D721Med (cell line): ENCODE measurements around the gene SH2D3C.

Source experiments
- DNase-seq: peaks from one replicate; pipeline ENCODE4 v3.0.0; 2011; ENCODE audit warnings: low spot score; ENCODE audit not compliant: insufficient read length
- FAIRE-seq: peaks from 2 replicates; lab custom pipeline; 2011; peaks lifted over from hg19 to GRCh38; lab: Jason Lieb, UNC
- TF ChIP-seq, protein P1 (sequence below): IDR thresholded peaks from 2 replicates; pipeline ENCODE4 v1.5.1; 2012; ENCODE audit warnings: mild to moderate bottlenecking, control low read depth; ENCODE audit not compliant: insufficient read depth; ENCODE audit errors: missing control alignments

SH2D3C gene

DNA sequence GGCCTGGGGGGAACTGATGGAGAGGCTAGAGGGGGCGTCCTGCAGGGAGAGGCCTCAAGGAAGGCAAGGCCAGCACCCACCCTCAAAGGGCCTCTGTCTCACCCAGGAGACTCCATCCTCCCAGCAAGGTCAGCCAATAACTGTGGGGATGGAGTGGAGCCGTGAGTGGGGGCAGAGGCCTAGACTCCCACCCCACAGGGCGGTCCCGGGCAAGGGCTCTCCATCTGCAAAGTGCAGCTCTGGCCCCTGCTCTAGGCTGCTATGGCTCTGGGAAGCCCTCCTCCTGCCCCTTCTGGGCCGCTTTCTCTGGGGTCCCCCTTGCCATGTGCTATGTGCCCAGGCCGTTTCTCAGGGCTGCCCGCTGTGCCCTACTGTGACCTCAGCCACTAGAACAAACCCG lies 38.3 kb upstream of the SH2D3C start:
- FAIRE-seq = no peak
- DNase-seq = no peak
- TF ChIP-seq, protein P1, sequence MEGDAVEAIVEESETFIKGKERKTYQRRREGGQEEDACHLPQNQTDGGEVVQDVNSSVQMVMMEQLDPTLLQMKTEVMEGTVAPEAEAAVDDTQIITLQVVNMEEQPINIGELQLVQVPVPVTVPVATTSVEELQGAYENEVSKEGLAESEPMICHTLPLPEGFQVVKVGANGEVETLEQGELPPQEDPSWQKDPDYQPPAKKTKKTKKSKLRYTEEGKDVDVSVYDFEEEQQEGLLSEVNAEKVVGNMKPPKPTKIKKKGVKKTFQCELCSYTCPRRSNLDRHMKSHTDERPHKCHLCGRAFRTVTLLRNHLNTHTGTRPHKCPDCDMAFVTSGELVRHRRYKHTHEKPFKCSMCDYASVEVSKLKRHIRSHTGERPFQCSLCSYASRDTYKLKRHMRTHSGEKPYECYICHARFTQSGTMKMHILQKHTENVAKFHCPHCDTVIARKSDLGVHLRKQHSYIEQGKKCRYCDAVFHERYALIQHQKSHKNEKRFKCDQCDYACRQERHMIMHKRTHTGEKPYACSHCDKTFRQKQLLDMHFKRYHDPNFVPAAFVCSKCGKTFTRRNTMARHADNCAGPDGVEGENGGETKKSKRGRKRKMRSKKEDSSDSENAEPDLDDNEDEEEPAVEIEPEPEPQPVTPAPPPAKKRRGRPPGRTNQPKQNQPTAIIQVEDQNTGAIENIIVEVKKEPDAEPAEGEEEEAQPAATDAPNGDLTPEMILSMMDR = no peak

DNA sequence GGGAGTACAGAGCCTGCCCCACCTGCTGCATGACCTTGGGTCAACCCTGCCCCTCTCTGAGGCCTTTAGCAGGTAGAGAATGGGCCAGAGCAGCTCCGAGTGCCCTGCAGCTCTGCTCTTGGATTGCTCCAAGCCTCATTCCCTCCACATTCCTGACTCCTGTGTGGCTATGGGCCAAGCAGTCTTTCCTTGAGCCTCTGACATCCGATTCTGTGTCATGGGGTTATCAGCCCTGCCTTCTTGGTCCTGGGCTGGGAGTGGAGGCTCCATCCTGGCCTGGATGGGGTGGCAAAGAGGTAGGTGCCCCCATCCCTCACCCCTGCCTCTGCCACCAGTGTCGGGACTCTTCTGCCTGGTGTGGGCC lies 37.9 kb upstream of the SH2D3C start:
- TF ChIP-seq, protein P1 = no peak
- FAIRE-seq = no peak
- DNase-seq = no peak

DNA sequence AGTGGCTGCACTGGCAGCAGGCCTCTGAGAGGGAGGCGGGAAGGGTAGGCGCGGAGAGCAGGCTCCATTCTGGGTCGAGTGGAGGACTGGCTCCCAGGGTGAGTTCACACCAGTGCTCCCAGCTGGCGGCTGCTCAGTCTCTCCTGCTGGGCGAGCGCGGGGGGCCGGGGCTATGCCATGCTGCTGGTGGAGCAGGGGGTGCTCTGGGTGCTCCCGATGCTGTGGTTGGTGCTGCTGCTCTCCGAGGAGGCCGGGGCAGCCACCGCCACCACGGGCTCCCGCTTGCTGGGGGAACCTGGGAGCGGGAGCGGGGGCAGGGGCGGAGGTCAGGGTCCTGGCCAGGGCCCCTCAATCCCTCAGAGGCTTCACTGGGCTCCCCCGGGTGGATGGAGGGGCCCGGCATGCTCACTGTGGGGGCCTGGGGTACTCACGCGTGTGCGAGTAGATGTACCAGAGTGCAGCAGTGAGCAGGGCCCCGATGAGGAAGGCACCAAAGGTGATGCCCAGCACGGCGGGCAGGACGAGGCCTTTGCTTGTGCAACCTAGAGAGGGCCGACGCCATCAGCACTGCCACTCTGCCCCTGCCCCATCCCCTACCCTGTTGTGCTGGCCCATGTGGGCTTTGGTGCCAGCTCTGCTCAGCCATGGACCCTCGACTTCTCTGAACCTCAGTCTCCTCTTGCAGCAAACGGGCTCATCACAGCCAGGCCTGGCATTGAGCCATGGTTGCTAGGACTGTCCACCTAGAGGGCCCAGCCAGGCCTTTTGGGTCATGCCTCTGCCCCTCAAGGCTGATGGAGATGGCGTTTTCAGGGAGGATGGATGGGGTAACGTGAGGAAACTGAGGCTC lies 37.3 kb upstream of the SH2D3C start:
- no peak for DNase-seq
- TF ChIP-seq, protein P1 = no peak
- no peak for FAIRE-seq

DNA sequence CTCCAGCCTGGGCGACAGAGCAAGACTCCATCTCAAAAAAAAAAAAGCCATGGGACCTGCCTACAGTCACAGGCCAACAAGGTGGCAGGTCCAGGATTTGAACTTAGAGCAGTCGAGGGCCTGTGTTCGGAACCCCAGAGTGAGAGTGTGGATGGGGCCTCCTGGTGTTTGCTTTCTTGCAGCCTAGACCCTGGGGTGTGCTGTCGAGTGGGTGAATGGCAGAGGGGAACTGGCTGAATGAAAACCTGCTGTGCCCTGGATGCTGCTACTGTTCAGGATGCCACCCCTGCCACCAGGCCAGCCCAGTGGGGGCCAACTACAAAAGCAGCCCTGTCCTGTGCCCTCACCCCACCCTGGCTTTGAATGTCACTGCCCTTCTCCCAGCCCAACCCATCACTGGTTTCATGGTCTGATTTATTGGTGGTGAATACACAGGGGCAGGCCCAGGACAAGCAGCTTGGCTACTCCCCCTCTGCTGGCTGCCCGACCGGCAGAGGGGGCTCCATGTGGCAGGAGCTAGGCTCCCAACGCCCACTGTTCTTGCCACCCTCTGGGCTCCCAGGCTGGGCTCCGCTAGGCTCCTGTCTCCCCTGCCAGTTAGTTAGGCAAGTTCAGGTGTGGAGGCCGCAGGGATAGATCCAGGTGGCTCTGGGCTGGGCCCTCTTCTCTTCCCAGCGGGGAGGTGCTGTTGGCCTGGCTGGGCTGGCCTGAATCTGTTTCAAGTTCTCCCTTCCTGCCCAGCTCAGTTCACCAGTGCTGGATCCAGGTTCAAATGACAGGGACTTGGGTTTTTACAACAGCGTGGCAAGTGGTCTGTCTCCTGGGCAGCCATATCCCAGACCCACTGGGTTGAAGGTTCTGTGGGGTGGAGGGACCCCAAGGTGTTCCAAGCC lies 36.4 kb upstream of the SH2D3C start:
- FAIRE-seq = no peak
- TF ChIP-seq, protein P1 = no peak
- DNase-seq = no peak

DNA sequence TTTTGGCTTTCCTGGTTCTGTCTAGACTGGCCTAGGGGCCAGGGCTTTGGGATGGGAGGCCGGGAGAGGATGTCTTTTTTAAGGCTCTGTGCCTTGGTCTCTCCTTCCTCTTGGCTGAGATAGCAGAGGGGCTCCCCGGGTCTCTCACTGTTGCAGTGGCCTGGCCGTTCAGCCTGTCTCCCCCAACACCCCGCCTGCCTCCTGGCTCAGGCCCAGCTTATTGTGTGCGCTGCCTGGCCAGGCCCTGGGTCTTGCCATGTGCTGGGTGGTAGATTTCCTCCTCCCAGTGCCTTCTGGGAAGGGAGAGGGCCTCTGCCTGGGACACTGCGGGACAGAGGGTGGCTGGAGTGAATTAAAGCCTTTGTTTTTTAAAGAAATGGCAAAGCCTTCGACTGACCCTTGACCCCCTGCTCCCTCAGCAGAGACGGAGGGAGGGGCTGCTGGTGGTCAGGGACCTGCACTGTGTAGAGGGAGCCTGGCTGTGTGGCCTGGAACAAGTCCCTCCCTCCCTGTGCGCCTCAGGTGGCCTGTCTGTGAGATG lies 35.3 kb upstream of the SH2D3C start:
- TF ChIP-seq, protein P1 = no peak
- FAIRE-seq (no peak), DNase-seq (no peak)

DNA sequence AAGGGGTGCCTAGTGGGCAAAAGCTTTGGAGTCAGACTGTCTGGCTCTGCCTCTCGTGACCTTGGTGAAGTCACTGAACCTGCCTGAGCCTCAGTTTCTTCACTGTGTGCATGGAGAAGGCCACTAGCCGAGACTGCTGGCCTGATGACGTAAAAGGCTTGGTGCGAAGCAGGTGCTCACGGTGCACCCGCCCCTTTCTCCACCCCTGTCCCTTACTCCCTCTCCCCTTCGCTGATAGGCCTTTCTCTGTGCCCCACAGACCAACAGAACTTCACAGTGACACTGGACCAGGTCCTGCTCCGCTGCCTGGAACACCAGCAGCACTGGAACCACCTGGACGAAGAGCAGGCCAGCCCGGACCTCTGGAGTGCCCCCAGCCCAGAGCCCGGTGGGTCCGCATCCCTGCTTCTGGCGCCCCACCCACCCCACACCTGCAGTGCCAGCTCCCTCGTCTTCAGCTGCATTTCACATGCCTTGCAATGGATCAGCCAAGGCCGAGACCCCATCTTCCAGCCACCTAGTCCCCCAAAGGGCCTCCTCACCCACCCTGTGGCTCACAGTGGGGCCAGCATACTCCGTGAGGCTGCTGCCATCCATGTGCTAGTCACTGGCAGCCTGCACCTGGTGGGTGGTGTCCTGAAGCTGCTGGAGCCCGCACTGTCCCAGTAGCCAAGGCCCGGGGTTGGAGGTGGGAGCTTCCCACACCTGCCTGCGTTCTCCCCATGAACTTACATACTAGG lies 34.6 kb upstream of the SH2D3C start:
- TF ChIP-seq, protein P1 = no peak
- DNase-seq (no peak), FAIRE-seq (no peak)
